Hepatocyte (in vitro differentiated cells): Measurements from ENCODE around the gene PVR. TPM values are rescaled to one million over a fixed set of nuclear protein-coding genes. Genes with fewer than 3 reads are reported as not detected.

Experiments used
- DNase-seq: peaks from one replicate; pipeline ENCODE4 v3.0.0-alpha.2; 2016; ENCODE audit warnings: low spot score
- H2AFZ ChIP-seq: fragments of 200-600 bp; sonication (generic); 2 replicates; pipeline ENCODE4 v1.6.0; 2016; ENCODE audit warnings: antibody characterized with exemption, mild to moderate bottlenecking
- H3K27ac ChIP-seq: fragments of 200-600 bp; sonication (generic); 2 replicates; pipeline ENCODE4 v1.5.1; 2016; ENCODE audit warnings: mild to moderate bottlenecking
- H3K27me3 ChIP-seq: fragments of 200-600 bp; sonication (generic); 2 replicates; pipeline ENCODE4 v1.6.1; 2016
- H3K36me3 ChIP-seq: fragments of 200-600 bp; sonication (generic); replicated peaks from 2 replicates; pipeline ENCODE4 v1.5.1; 2016; ENCODE audit warnings: low read depth; ENCODE audit not compliant: insufficient read depth
- H3K4me1 ChIP-seq: fragments of 200-600 bp; sonication (generic); 2 replicates; pipeline ENCODE4 v1.5.1; 2016; ENCODE audit warnings: mild to moderate bottlenecking, moderate library complexity; ENCODE audit not compliant: insufficient read depth
- H3K4me2 ChIP-seq: fragments of 200-600 bp; sonication (generic); 2 replicates; pipeline ENCODE4 v1.6.0; 2016
- H3K4me3 ChIP-seq: fragments of 200-600 bp; sonication (generic); 2 replicates; pipeline ENCODE4 v1.5.1; 2016; ENCODE audit warnings: mild to moderate bottlenecking
- H3K79me2 ChIP-seq: fragments of 200-600 bp; sonication (generic); 2 replicates; pipeline ENCODE4 v1.6.0; 2017; ENCODE audit warnings: mild to moderate bottlenecking
- H3K9me2 ChIP-seq: fragments of 200-600 bp; sonication (generic); replicated peaks from 2 replicates; pipeline ENCODE4 v1.6.0; 2017; ENCODE audit warnings: mild to moderate bottlenecking; ENCODE audit not compliant: insufficient read depth
- H3K9me3 ChIP-seq: fragments of 200-600 bp; sonication (generic); 2 replicates; pipeline ENCODE4 v1.5.1; 2016; ENCODE audit warnings: low read depth, mild to moderate bottlenecking
- H4K20me1 ChIP-seq: fragments of 200-600 bp; sonication (generic); 2 replicates; pipeline ENCODE4 v1.6.0; 2016; ENCODE audit warnings: mild to moderate bottlenecking; ENCODE audit not compliant: insufficient read depth, poor library complexity, severe bottlenecking
- CTCF ChIP-seq: fragments of 200-600 bp; sonication (generic); IDR thresholded peaks from 2 replicates; pipeline ENCODE4 v1.5.1; 2016; ENCODE audit warnings: antibody characterized with exemption, mild to moderate bottlenecking; ENCODE audit not compliant: poor library complexity
- EZH2 ChIP-seq: fragments of 200-600 bp; sonication (generic); IDR thresholded peaks from 2 replicates; pipeline ENCODE4 v1.6.1; 2016; ENCODE audit warnings: antibody characterized with exemption, mild to moderate bottlenecking, borderline replicate concordance
- EZH2phosphoT487 ChIP-seq: fragments of 200-600 bp; sonication (generic); IDR thresholded peaks from one replicate; pipeline ENCODE4 v1.6.1; 2018; ENCODE audit warnings: antibody characterized with exemption, mild to moderate bottlenecking, low read depth, moderate library complexity; ENCODE audit not compliant: unreplicated experiment, severe bottlenecking
- WGBS: methylation state at CpG from one replicate; pipeline ENCODE4 v1.1.6; 2016; ENCODE audit warnings: low lambda C conversion rate; ENCODE audit errors: missing lambda C conversion rate; 5-methylcytosine and 5-hydroxymethylcytosine counted together
- polyA plus RNA-seq: library from polyadenylated mRNA; unstranded; fragments of >200 nt; fragmentation: Nextera tagmentation; extraction: Ambion mirVana; gene quantifications from 2 replicates; pipeline ENCODE4 v1.2.1, GENCODE V29; 2016
- total RNA-seq: library from RNA; depleted of rRNA; stranded (reverse); fragments of >200 nt; gene quantifications from 2 replicates; pipeline ENCODE4 v1.2.3, GENCODE V29; 2014

Gene PVR
- total and polyA plus RNA-seq, 2 experiments from 2014 or later, result 85.6 to 123 TPM

DNA sequence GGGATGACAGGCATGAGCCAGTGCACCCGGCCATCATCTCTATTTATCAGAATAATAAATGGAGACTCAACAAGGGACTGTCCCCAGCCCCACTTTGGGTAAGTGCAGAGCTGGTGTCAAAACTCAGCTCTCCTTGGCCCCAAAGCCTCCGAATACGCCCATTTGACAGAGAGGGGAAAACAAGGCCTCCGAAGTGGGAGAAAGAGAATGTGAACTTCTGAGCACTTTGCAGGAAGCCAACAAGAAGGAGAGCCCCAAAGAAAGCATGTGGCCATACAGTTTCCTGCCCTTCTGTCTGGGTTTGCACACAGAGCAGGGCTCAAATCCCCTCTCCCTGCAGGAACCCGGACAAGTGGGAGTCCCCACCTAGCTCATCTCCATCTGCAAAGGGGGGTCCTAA, 56.8 kb downstream of the PVR start:
- Histone ChIP-seq H3K9me3 (no peaks in the 10 kb centered on the region), H3K27ac (no peak overlapping the region), H3K36me3 (no peaks in the 10 kb centered on the region), H3K27me3 (no peaks in the 10 kb centered on the region), H3K79me2 (no peaks in the 10 kb centered on the region), H3K9me2 (no peaks in the 10 kb centered on the region), H3K4me3 (no peak overlapping the region), H4K20me1 (no peaks in the 10 kb centered on the region), H3K4me2 (no peak overlapping the region), H2AFZ (no peak overlapping the region), H3K4me1 (no peaks in the 10 kb centered on the region)
- WGBS, result 93% methylated on average over 5 of the region's 5 CpGs
- DNase-seq, result no peak
- no peak for TF ChIP-seq EZH2phosphoT487

GRCh38 chr19:44701228-44701627, 57.5 kb downstream of the PVR start:
- Histone ChIP-seq H4K20me1 (no peaks in the 10 kb centered on the region), H3K9me2 (no peaks in the 10 kb centered on the region), H3K4me1 (no peaks in the 10 kb centered on the region), H3K4me3 (no peak overlapping the region), H3K79me2 (no peaks in the 10 kb centered on the region), H3K27me3 (no peaks in the 10 kb centered on the region), H2AFZ (no peak overlapping the region), H3K36me3 (no peaks in the 10 kb centered on the region), H3K9me3 (no peaks in the 10 kb centered on the region), H3K4me2 (no peak overlapping the region), H3K27ac (no peak overlapping the region)
- no peak for DNase-seq
- 95% methylated on average over 11 of the region's 15 CpGs for WGBS
- no peak for TF ChIP-seq CTCF
- no peak for TF ChIP-seq EZH2phosphoT487
- TF ChIP-seq EZH2, result no peak

- no peak for DNase-seq
- 90% methylated on average over 17 of the region's 17 CpGs for WGBS
- H4K20me1 ChIP-seq, result no peaks in the 10 kb centered on the region
- no peaks in the 10 kb centered on the region for H3K4me1 ChIP-seq
- H3K36me3 ChIP-seq, result no peaks in the 10 kb centered on the region
- no peaks in the 10 kb centered on the region for H3K9me2 ChIP-seq
- H3K9me3 ChIP-seq, result no peaks in the 10 kb centered on the region
- H2AFZ ChIP-seq, result no peak overlapping the region
- no peaks in the 10 kb centered on the region for H3K79me2 ChIP-seq
- TF ChIP-seq EZH2phosphoT487 (no peak), CTCF (no peak), EZH2 (no peak)
- H3K27me3 ChIP-seq, result no peaks in the 10 kb centered on the region
- H3K4me3 ChIP-seq, result no peak overlapping the region
- no peak overlapping the region for H3K27ac ChIP-seq
- no peak overlapping the region for H3K4me2 ChIP-seq
These were observed 59.0 kb downstream of the PVR start for GRCh38 chr19:44702551-44703176.

GRCh38 chr19:44703336-44704078, 59.8 kb downstream of the PVR start:
- H3K27me3 ChIP-seq, result no peaks in the 10 kb centered on the region
- TF ChIP-seq EZH2phosphoT487, result no peak
- no peak for TF ChIP-seq CTCF
- no peak for TF ChIP-seq EZH2
- WGBS, result 94% methylated on average over 28 of the region's 28 CpGs

More at GRCh38 chr19:44703336-44704078, 59.8 kb downstream of the PVR start:
- Histone ChIP-seq H4K20me1 (no peaks in the 10 kb centered on the region), H3K4me2 (no peak overlapping the region), H3K9me2 (no peaks in the 10 kb centered on the region), H3K79me2 (no peaks in the 10 kb centered on the region), H2AFZ (no peak overlapping the region), H3K36me3 (no peaks in the 10 kb centered on the region), H3K4me1 (no peaks in the 10 kb centered on the region), H3K9me3 (no peaks in the 10 kb centered on the region), H3K4me3 (no peak overlapping the region), H3K27ac (no peak overlapping the region)
- DNase-seq, result no peak
